Nasal cavity respiratory epithelium epithelial cell of viscerocranial mucosa (primary cell): ENCODE data around the gene INAFM1. TPM values are rescaled to one million over a fixed set of nuclear protein-coding genes. Genes with fewer than 3 reads are reported as not detected.

Source experiments
- total RNA-seq: library from RNA; depleted of rRNA; stranded (reverse); fragments of >200 nt; gene quantifications from 2 replicates; pipeline ENCODE4 v1.2.3, GENCODE V29; 2014

INAFM1 gene
- 2.1 TPM in 2 replicates for total RNA-seq

GRCh38 chr19:47274071-47274890, at the start of gene INAFM1:
INAFM1 (plus strand) TSS chr19:47274885; CDS start chr19:47274920, 35 bp downstream.

GRCh38 chr19:47230921-47231214, 43.8 kb upstream of the INAFM1 start, which contains the start of gene BBC3:
BBC3 (minus strand) TSS chr19:47231199; CDS start chr19:47228431, 2,768 bp downstream.

GRCh38 chr19:47255879-47256692, 18.6 kb upstream of the INAFM1 start, which contains the start of gene CCDC9:
CCDC9 (plus strand) TSS chr19:47256525; CDS start chr19:47258401, 1,876 bp downstream.

GRCh38 chr19:47309608-47310007, 34.9 kb downstream of the INAFM1 start, which contains the start of gene C5AR1:
C5AR1 (plus strand) TSS chr19:47309861; CDS start chr19:47309896, 35 bp downstream.

Other genes with a start within 250 kb of the INAFM1 start
- gene TMEM160, start 226.3 kb upstream of the INAFM1 start, total RNA-seq: 8.6 and 14.0 TPM in 2 replicates
- 4.1 and 14.9 TPM in 2 replicates for gene ZC3H4, start 161.1 kb upstream of the INAFM1 start, total RNA-seq
- gene SAE1, start 144.1 kb upstream of the INAFM1 start, total RNA-seq: 75.3 and 96.0 TPM in 2 replicates
- 8.9 and 9.0 TPM in 2 replicates for gene BBC3, start 43.7 kb upstream of the INAFM1 start, total RNA-seq
- 10.5 and 10.6 TPM in 2 replicates for gene CCDC9, start 18.4 kb upstream of the INAFM1 start, total RNA-seq
- gene C5AR1, start 35.0 kb downstream of the INAFM1 start, total RNA-seq: under 0.01 and 1.5 TPM in 2 replicates
- under 0.01 and 0.36 TPM in 2 replicates for gene C5AR2, start 57.3 kb downstream of the INAFM1 start, total RNA-seq
- gene DHX34, start 74.4 kb downstream of the INAFM1 start, total RNA-seq: 13.3 and 20.3 TPM in 2 replicates
- 3.4 and 9.6 TPM in 2 replicates for gene MEIS3, start 144.6 kb downstream of the INAFM1 start, total RNA-seq
- gene SLC8A2, start 197.0 kb downstream of the INAFM1 start, total RNA-seq: under 0.01 and 0.21 TPM in 2 replicates
- 2.7 and 4.3 TPM in 2 replicates for gene KPTN, start 209.3 kb downstream of the INAFM1 start, total RNA-seq
- gene NAPA, start 240.2 kb downstream of the INAFM1 start, total RNA-seq: 30.1 and 57.7 TPM in 2 replicates